Measurements from ENCODE around the gene ZNF236. TPM values are rescaled to one million over a fixed set of nuclear protein-coding genes. Genes with fewer than 3 reads are reported as not detected.
"Not testable (repeated sequence)": the region's sequence is repeated elsewhere in the genome, so short reads cannot be mapped to it uniquely, and the experiment has no call there.

ZNF236 gene
- 27.4 and 28.2 TPM in 2 replicates for total RNA-seq

DNA sequence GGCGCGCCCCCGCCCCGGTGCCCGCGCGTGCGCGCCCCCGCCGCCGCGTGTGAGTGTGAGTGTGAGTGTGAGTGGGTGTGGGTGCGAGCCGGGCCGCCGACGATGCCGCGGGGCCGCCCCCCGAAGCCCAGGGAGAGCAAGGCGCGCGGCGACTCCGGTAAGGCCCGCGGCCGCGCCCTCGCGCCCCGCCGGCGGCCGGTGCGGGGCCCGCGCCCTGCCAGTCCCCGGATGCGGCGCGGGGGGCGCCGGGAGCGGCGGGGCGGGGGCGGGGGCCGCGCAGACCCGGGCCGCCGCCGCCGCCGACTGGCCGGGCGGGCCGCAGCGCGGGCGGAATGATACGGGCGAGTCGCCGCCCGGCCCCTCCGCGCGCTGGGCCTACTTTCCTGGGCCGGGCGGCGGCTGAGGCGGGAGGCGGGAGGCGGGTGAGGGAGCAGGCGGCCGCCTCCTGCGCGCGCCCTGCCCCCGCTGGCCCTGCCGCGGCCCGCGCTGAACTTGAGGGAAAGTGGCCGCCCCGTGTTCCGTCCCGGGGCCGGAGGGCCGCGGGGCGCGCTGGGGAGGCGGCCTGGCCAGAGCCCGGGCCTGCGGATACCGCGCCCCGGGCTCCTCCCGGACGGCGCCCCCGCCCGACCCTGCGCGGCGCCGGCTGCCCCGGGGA is at the start of gene ZNF236:
Gene ZNF236 (plus strand): TSS at position 52 of the 655 bp plus-strand sequence. CDS start 51 bp downstream, at position 103.
- TF ChIP-seq CTCF (IDR thresholded peaks at IDR 0.05) = no peak
- peak within 1 kb of the TSS; percentile 95 for H3K4me3 Mint-ChIP-seq
- peaks cover 64% of the 10 kb centered on the region for H3K4me1 Mint-ChIP-seq
- POLR2A ChIA-PET = interaction anchor here (0.5 to 1.3 kb wide), 4 partner anchors 19 to 304 kb away, joined by 3 to 4 read pairs (median 4); no protein-coding TSS in a partner anchor
- ATAC-seq (ENCODE audit: low read depth) = peak; percentile 58
- CTCF ChIA-PET = interaction anchor here (6.4 kb wide), 1 partner anchor 20 kb away, joined by 39 read pairs; no protein-coding TSS in a partner anchor
- no peaks in the 10 kb centered on the region for H3K27me3 Mint-ChIP-seq
- peaks cover 11% of the 10 kb centered on the region for H3K36me3 Mint-ChIP-seq (ENCODE audit: low read depth)
- peak; percentile 79 for DNase-seq
- H3K27ac Mint-ChIP-seq = peak within 1 kb of the TSS; percentile 97
- intact Hi-C loops (cut with micrococcal nuclease) = loop anchor here (1.0 to 5.0 kb wide), 6 partner anchors 140 to 1750 kb away; partner anchors contain the start of gene TSHZ1
- no peaks in the 10 kb centered on the region for H3K9me3 Mint-ChIP-seq

- ATAC-seq (ENCODE audit: low read depth) (no peak), DNase-seq (no peak)
- CTCF ChIA-PET = no interaction called here
- H3K36me3 Mint-ChIP-seq (ENCODE audit: low read depth) = no peaks in the 10 kb centered on the region
- H3K9me3 Mint-ChIP-seq = peaks cover 10% of the 10 kb centered on the region
- H3K27ac Mint-ChIP-seq = no peak overlapping the region
- no peak overlapping the region for H3K4me3 Mint-ChIP-seq
- POLR2A ChIA-PET = no interaction called here
- peaks cover 8% of the 10 kb centered on the region for H3K27me3 Mint-ChIP-seq
- H3K4me1 Mint-ChIP-seq = no peaks in the 10 kb centered on the region
- no peak for TF ChIP-seq CTCF (IDR thresholded peaks at IDR 0.05)
- intact Hi-C loops (cut with micrococcal nuclease) = no loop called here
Measured at GRCh38 chr18:76772665-76773064, 49.7 kb upstream of the ZNF236 start.

GRCh38 chr18:76777036-76777435 is 45.3 kb upstream of the ZNF236 start:
- H3K9me3 Mint-ChIP-seq; ATAC-seq (ENCODE audit: low read depth); DNase-seq; CTCF ChIA-PET; intact Hi-C loops (cut with micrococcal nuclease); H3K27ac Mint-ChIP-seq; H3K4me1 Mint-ChIP-seq; H3K36me3 Mint-ChIP-seq (ENCODE audit: low read depth); POLR2A ChIA-PET; H3K4me3 Mint-ChIP-seq: not testable (repeated sequence)
- H3K27me3 Mint-ChIP-seq = peaks cover 12% of the 10 kb centered on the region

DNA sequence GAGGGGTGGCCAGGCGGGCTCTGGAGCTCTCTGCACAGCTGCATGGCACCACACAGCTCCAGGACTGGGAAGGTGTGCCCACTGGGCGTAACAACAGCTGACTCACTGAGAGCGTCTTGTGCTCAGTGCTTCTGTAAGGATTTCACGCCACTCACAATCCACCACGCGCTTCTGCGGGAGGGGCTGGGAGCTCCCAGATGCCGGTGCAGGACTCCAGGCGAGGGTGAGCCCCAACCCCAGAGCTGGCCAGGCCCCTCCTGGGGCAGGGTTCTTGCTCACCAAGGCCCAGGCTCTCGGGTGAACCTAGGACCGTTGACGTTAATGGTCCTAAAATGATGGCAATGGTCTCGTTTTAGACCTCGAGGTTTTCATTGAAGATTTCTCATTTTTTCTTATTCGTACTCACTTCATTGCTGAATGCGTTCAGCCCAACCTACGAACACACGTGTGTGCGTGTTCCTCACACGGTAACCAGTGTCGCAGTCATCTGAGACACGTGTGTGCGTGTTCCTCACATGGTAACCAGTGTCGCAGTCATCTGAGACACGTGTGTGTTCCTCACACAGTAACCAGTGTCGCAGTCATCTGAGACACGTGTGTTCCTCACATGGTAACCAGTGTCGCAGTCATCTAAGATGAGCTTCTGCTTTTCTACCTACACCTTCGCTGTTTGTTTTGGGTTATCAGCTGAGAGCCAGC is 38.4 kb upstream of the ZNF236 start:
- POLR2A ChIA-PET = no interaction called here
- Mint-ChIP-seq H3K9me3 (no peaks in the 10 kb centered on the region), H3K4me3 (no peak overlapping the region), H3K27me3 (peaks cover 29% of the 10 kb centered on the region), H3K4me1 (no peaks in the 10 kb centered on the region), H3K27ac (no peak overlapping the region), H3K36me3 (ENCODE audit: low read depth) (no peaks in the 10 kb centered on the region)
- TF ChIP-seq CTCF (IDR thresholded peaks at IDR 0.05) = no peak
- intact Hi-C loops (cut with micrococcal nuclease) = no loop called here
- CTCF ChIA-PET = no interaction called here
- DNase-seq (no peak), ATAC-seq (ENCODE audit: low read depth) (no peak)

GRCh38 chr18:76785872-76786271 is 36.5 kb upstream of the ZNF236 start:
- Mint-ChIP-seq H3K4me1 (no peaks in the 10 kb centered on the region), H3K27ac (no peak overlapping the region)
- POLR2A ChIA-PET = no interaction called here

More at GRCh38 chr18:76785872-76786271, 36.5 kb upstream of the ZNF236 start:
- no peaks in the 10 kb centered on the region for H3K36me3 Mint-ChIP-seq (ENCODE audit: low read depth)
- peaks cover 5% of the 10 kb centered on the region for H3K9me3 Mint-ChIP-seq
- ATAC-seq (ENCODE audit: low read depth) (no peak), DNase-seq (no peak)
- CTCF ChIA-PET = no interaction called here
- intact Hi-C loops (cut with micrococcal nuclease) = no loop called here
- no peak for TF ChIP-seq CTCF (IDR thresholded peaks at IDR 0.05)
- no peak overlapping the region for H3K4me3 Mint-ChIP-seq
- peaks cover 24% of the 10 kb centered on the region for H3K27me3 Mint-ChIP-seq

Measured in activated B cell treated with CpG ODN at 0.5 μM for 24 hours (primary cell).